ENCODE measurements around the gene PKD2. TPM values are rescaled to one million over a fixed set of nuclear protein-coding genes. Genes with fewer than 3 reads are reported as not detected.

The PKD2 gene
- total and polyA plus RNA-seq, 2 of the 13 experiments (the other 11 are each of a cell fraction or from before 2014, with no cell fraction given) = 5.6 to 9.1 TPM

- TF ChIP-seq ELK4 (CRISPR knock-in tag; IDR thresholded peaks at IDR 0.05; ENCODE audit: borderline replicate concordance) = no peak
- no peak for TF ChIP-seq POGK (CRISPR knock-in tag; conservative IDR thresholded peaks at IDR 0.05)
- TF ChIP-seq PITX1 (CRISPR knock-in tag; IDR thresholded peaks at IDR 0.05) = peak; percentile 84
- TF ChIP-seq DPF2 (CRISPR knock-in tag; IDR thresholded peaks at IDR 0.05; ENCODE audit: borderline replicate concordance, low read depth) = peak; percentile 88
- TF ChIP-seq ARNTL (CRISPR knock-in tag; IDR thresholded peaks at IDR 0.05) = peak; percentile 61
- TF ChIP-seq RXRB (CRISPR knock-in tag; IDR thresholded peaks at IDR 0.05; ENCODE audit: borderline replicate concordance) = peak; percentile 90
- no peak for TF ChIP-seq ZNF704 (CRISPR knock-in tag; IDR thresholded peaks at IDR 0.05; ENCODE audit: borderline replicate concordance)
- no peak for TF ChIP-seq FOXP1 (IDR thresholded peaks at IDR 0.05)
- peak; percentile 97 for TF ChIP-seq FOXP1 (CRISPR knock-in tag; IDR thresholded peaks at IDR 0.05)
- TF ChIP-seq ISX (CRISPR knock-in tag; conservative IDR thresholded peaks at IDR 0.05) = no peak
- no peak for TF ChIP-seq CENPBD1 (CRISPR knock-in tag; IDR thresholded peaks at IDR 0.05; ENCODE audit: borderline replicate concordance, low read depth)
- no peak for TF ChIP-seq ZNF563 (CRISPR knock-in tag; IDR thresholded peaks at IDR 0.05)
- no peak for TF ChIP-seq ZFP1 (CRISPR knock-in tag; IDR thresholded peaks at IDR 0.05)
- no peak for TF ChIP-seq PLRG1 (conservative IDR thresholded peaks at IDR 0.05)
- TF ChIP-seq, protein P1, sequence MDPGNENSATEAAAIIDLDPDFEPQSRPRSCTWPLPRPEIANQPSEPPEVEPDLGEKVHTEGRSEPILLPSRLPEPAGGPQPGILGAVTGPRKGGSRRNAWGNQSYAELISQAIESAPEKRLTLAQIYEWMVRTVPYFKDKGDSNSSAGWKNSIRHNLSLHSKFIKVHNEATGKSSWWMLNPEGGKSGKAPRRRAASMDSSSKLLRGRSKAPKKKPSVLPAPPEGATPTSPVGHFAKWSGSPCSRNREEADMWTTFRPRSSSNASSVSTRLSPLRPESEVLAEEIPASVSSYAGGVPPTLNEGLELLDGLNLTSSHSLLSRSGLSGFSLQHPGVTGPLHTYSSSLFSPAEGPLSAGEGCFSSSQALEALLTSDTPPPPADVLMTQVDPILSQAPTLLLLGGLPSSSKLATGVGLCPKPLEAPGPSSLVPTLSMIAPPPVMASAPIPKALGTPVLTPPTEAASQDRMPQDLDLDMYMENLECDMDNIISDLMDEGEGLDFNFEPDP (CRISPR knock-in tag; conservative IDR thresholded peaks at IDR 0.05) = no peak
- TF ChIP-seq PLSCR1 (CRISPR knock-in tag; IDR thresholded peaks at IDR 0.05; ENCODE audit: borderline replicate concordance) = no peak
- TF ChIP-seq ZEB1 (IDR thresholded peaks at IDR 0.05; ENCODE audit: insufficient replicate concordance, low read depth) = peak; percentile 38
- no peak for TF ChIP-seq ELF1 (CRISPR knock-in tag; IDR thresholded peaks at IDR 0.05)
- TF ChIP-seq SIX4 (CRISPR knock-in tag; IDR thresholded peaks at IDR 0.05) = 0 out of 2 replicates have a peak, but pooled peaks have one; percentile 49
- no peak for TF ChIP-seq ZNF790 (CRISPR knock-in tag; IDR thresholded peaks at IDR 0.05; ENCODE audit: borderline replicate concordance)
- TF ChIP-seq ZNF335 (CRISPR knock-in tag; IDR thresholded peaks at IDR 0.05) = 0 out of 2 replicates have a peak, but pooled peaks have one; percentile 46
- peak; percentile 60; the same call in 1 of the 2 replicates for TF ChIP-seq ZNF24 (IDR thresholded peaks at IDR 0.05)
- TF ChIP-seq GATAD2A (CRISPR knock-in tag; IDR thresholded peaks at IDR 0.05) = peak; percentile 99
- TF ChIP-seq RFX5 (IDR thresholded peaks at IDR 0.05; ENCODE audit: low read depth, low read length) = no peak
- no peak for TF ChIP-seq TEAD2 (CRISPR knock-in tag; IDR thresholded peaks at IDR 0.05)
Measured at GRCh38 chr4:88109123-88109881, 101.9 kb downstream of the PKD2 start (continued).

All from HepG2 (cell line).